K562 (cell line): ENCODE data around the gene TDRD12. TPM values are rescaled to one million over a fixed set of nuclear protein-coding genes. Genes with fewer than 3 reads are reported as not detected.

ENCODE experiments used
- ATAC-seq: fragments of 200-7000 bp; cut with Tn5 transposase; 3 replicates; pipeline ENCODE4 v1.9.1; 2020; ENCODE audit warnings: moderate library complexity
- BruUV-seq: library from RNA; stranded (reverse); fragments of 400-500 nt; replicated peaks from 2 replicates; lab custom pipeline; 2021; lab: Mats Ljungman, UMichigan
- CTCF ChIA-PET: fragments of 300-600 bp; formaldehyde crosslinking; extraction: SDS; loops from one replicate; lab custom pipeline; 2021; ENCODE audit warnings: low intra/inter-chr PET ratio; lab: Yijun Ruan, JAX
- POLR2A ChIA-PET: fragments of 300-600, 350-650 bp; sonication (Branson Sonifier 250); formaldehyde crosslinking; extraction: SDS; loops from one replicate; lab custom pipeline; 2021; ENCODE audit warnings: antibody characterized with exemption, inconsistent platforms; lab: Yijun Ruan, JAX
- DNase-seq, 4 experiments: peaks; one replicate each; pipeline versions ENCODE4 v3.0.0 to v3.0.0-alpha.2; 2011 to 2018; ENCODE audit warnings: low spot score in 3 of 4, mixed read lengths in 3 of 4; ENCODE audit errors: extremely low read depth in 1 of 4
- FAIRE-seq: peaks from 2 replicates; lab custom pipeline; 2011; peaks lifted over from hg19 to GRCh38; lab: Jason Lieb, UNC
- H2AFZ ChIP-seq: 2 replicates; pipeline ENCODE4 v1.6.0; 2011; ENCODE audit warnings: low read depth, low read length, control low read depth, inconsistent platforms
- H3K27ac ChIP-seq: fragments of 200-600 bp; 3 replicates; pipeline ENCODE4 v1.8.0; 2011; ENCODE audit warnings: low read depth, mild to moderate bottlenecking, control low read depth, inconsistent platforms, low read length, moderate library complexity, mixed read lengths; ENCODE audit errors: extremely low read depth
- H3K27me3 ChIP-seq, 2 experiments: fragments of 300-600 bp in 1 of 2; 2 replicates in 1 of 2; 3 replicates in 1 of 2; pipeline versions ENCODE4 v1.6.0 to v1.8.0; 2011; ENCODE audit warnings: inconsistent platforms in 2 of 2, low read length in 2 of 2, mild to moderate bottlenecking in 1 of 2, mixed read lengths in 1 of 2, moderate library complexity in 1 of 2; ENCODE audit not compliant: control insufficient read depth in 2 of 2, insufficient read depth in 2 of 2
- H3K36me3 ChIP-seq: fragments of 300-600 bp; 3 replicates; pipeline ENCODE4 v1.8.0; 2011; ENCODE audit warnings: mild to moderate bottlenecking, low read length, inconsistent platforms; ENCODE audit not compliant: control insufficient read depth, insufficient read depth
- H3K4me1 ChIP-seq, 2 experiments: fragments of 200-600 bp in 1 of 2; replicated peaks in 1 of 2; 2 replicates in 1 of 2; 3 replicates in 1 of 2; pipeline versions ENCODE4 v1.5.1 to v1.8.0; 2011; ENCODE audit warnings: inconsistent platforms in 2 of 2, low read length in 2 of 2, mild to moderate bottlenecking in 1 of 2, mixed read lengths in 1 of 2, moderate library complexity in 1 of 2; ENCODE audit not compliant: control insufficient read depth in 2 of 2, insufficient read depth in 2 of 2
- H3K4me2 ChIP-seq: 2 replicates; pipeline ENCODE4 v1.6.1; 2011; ENCODE audit warnings: low read length, control low read depth, inconsistent platforms, mixed read lengths; ENCODE audit not compliant: insufficient read depth
- H3K4me3 ChIP-seq: fragments of 200-600 bp; sonication (generic), shearing (Covaris generic); 2 replicates; pipeline ENCODE4 v1.5.1; 2016; ENCODE audit warnings: control low read depth, inconsistent platforms
- H3K79me2 ChIP-seq: fragments of 200-600 bp; 3 replicates; pipeline ENCODE4 v1.8.0; 2011; ENCODE audit warnings: low read length, inconsistent platforms; ENCODE audit not compliant: control insufficient read depth, insufficient read depth
- H3K9ac ChIP-seq, 2 experiments: 2 replicates each; pipeline versions ENCODE4 v1.6.0 to v1.6.1; 2011; ENCODE audit warnings: low read depth in 2 of 2, low read length in 2 of 2, control low read depth in 1 of 2, inconsistent platforms in 1 of 2, mild to moderate bottlenecking in 1 of 2, mixed read lengths in 1 of 2; ENCODE audit not compliant: insufficient read depth in 1 of 2
- H3K9me1 ChIP-seq: one replicate; pipeline ENCODE4 v1.6.0; 2011; ENCODE audit warnings: inconsistent platforms, mild to moderate bottlenecking, low read length, moderate library complexity; ENCODE audit not compliant: control insufficient read depth, insufficient read depth
- H3K9me3 ChIP-seq: replicated peaks from 2 replicates; pipeline ENCODE4 v1.5.1; 2011; ENCODE audit warnings: low read depth, low read length, inconsistent platforms; ENCODE audit not compliant: control insufficient read depth, insufficient read depth
- H4K20me1 ChIP-seq: replicated peaks from 2 replicates; pipeline ENCODE4 v1.6.1; 2011; ENCODE audit warnings: low read length, inconsistent platforms, mixed read lengths; ENCODE audit not compliant: control insufficient read depth, insufficient read depth
- CC2D1A ChIP-seq: fragments of 450-650 bp; IDR thresholded peaks from 2 replicates; pipeline ENCODE4 v1.6.1; 2017; ENCODE audit warnings: mild to moderate bottlenecking
- CXXC5 ChIP-seq: fragments of 250-450 bp; sonication (Bioruptor Pico); IDR thresholded peaks from 2 replicates; pipeline ENCODE4 v1.8.0; 2022; ENCODE audit warnings: inconsistent platforms, mild to moderate bottlenecking, moderate library complexity
- GABPA ChIP-seq: fragments of 200-800 bp; sonication (Bioruptor generic); conservative IDR thresholded peaks from 2 replicates; pipeline ENCODE4 v1.6.1; 2016; ENCODE audit warnings: low read depth, missing genetic modification characterization, missing compliant biosample characterization
- HOXB6 ChIP-seq: fragments of 250-450 bp; sonication (Bioruptor Pico); IDR thresholded peaks from 2 replicates; pipeline ENCODE4 v1.5.1; 2022; ENCODE audit warnings: mild to moderate bottlenecking, borderline replicate concordance
- MYBL2 ChIP-seq, 2 experiments: fragments of 450-650 bp in 1 of 2; sonication (generic) in 1 of 2; formaldehyde crosslinking in 1 of 2; IDR thresholded peaks; 2 replicates each; pipeline versions ENCODE4 v1.6.1 to v1.8.1; 2017 to 2022; ENCODE audit warnings: borderline replicate concordance in 1 of 2, inconsistent platforms in 1 of 2, low read depth in 1 of 2, mild to moderate bottlenecking in 1 of 2, missing genetic modification reagents in 1 of 2, moderate library complexity in 1 of 2
- MYC ChIP-seq, 2 experiments: fragments of 250-450 bp in 1 of 2; sonication (Bioruptor Pico) in 1 of 2; IDR thresholded peaks; 2 replicates each; pipeline versions ENCODE4 v1.5.1 to v1.6.1; 2012 to 2021; ENCODE audit warnings: low read depth in 2 of 2, borderline replicate concordance in 1 of 2, improper control_type of control experiment in 1 of 2, low read length in 1 of 2, mild to moderate bottlenecking in 1 of 2, moderate library complexity in 1 of 2
- RFX1 ChIP-seq: fragments of 450-650 bp; IDR thresholded peaks from 2 replicates; pipeline ENCODE4 v1.6.1; 2016; ENCODE audit warnings: mild to moderate bottlenecking, moderate library complexity
- SIX5 ChIP-seq, 2 experiments: IDR thresholded peaks; 2 replicates each; pipeline ENCODE4 v1.6.1; 2011; ENCODE audit warnings: low read length in 2 of 2, borderline replicate concordance in 1 of 2, low read depth in 1 of 2, mild to moderate bottlenecking in 1 of 2, moderate library complexity in 1 of 2; ENCODE audit not compliant: insufficient read depth in 1 of 2
- SMARCE1 ChIP-seq: fragments of 450-650 bp; IDR thresholded peaks from 2 replicates; pipeline ENCODE4 v1.7.1; 2016; ENCODE audit warnings: mild to moderate bottlenecking
- SRSF9 ChIP-seq: fragments of 200-400 bp; formaldehyde crosslinking; IDR thresholded peaks from 2 replicates; pipeline ENCODE4 v1.6.1; 2017; ENCODE audit warnings: low read depth, low read length, borderline replicate concordance
- ZC3H11A ChIP-seq: IDR thresholded peaks from 2 replicates; pipeline ENCODE4 v1.6.1; 2012; ENCODE audit warnings: low read depth, low read length, improper control_type of control experiment
- ZNF140 ChIP-seq: fragments of 250-450 bp; sonication (Bioruptor Pico); IDR thresholded peaks from 2 replicates; pipeline ENCODE4 v1.8.0; 2021; ENCODE audit warnings: moderate library complexity, mild to moderate bottlenecking, inconsistent platforms
- ZNF165 ChIP-seq: fragments of 250-450 bp; sonication (Bioruptor Pico); IDR thresholded peaks from 2 replicates; pipeline ENCODE4 v1.4.0; 2020; ENCODE audit warnings: borderline replicate concordance
- ZNF41 ChIP-seq: fragments of 250-450 bp; sonication (Bioruptor Pico); conservative IDR thresholded peaks from 2 replicates; pipeline ENCODE4 v1.4.0; 2020; ENCODE audit warnings: mild to moderate bottlenecking
- ZNF436 ChIP-seq: fragments of 250-450, 450-650 bp; sonication (Bioruptor Pico); formaldehyde crosslinking; IDR thresholded peaks from 2 replicates; pipeline ENCODE4 v1.7.0; 2020; ENCODE audit warnings: mild to moderate bottlenecking
- ZNF695 ChIP-seq: fragments of 450-650 bp; formaldehyde crosslinking; IDR thresholded peaks from 2 replicates; pipeline ENCODE4 v1.4.0; 2020; ENCODE audit warnings: mild to moderate bottlenecking, moderate library complexity
- WGBS: fragments of 100-300 bp; shearing (Covaris generic); methylation state at CpG from one replicate; pipeline ENCODE4 v1.1.6; 2016; ENCODE audit warnings: low coverage, mixed read lengths; ENCODE audit not compliant: insufficient coverage; ENCODE audit errors: missing lambda C conversion rate; 5-methylcytosine and 5-hydroxymethylcytosine counted together
- in situ Hi-C: fragments of 300-500 bp; cut with MboI; formaldehyde crosslinking; loops from 4 replicates; pipeline ENCODE4 v1.15.0; 2018; ENCODE audit warnings: inconsistent platforms, mixed read lengths
- intact Hi-C: fragments of 100-400 bp; cut with micrococcal nuclease; formaldehyde crosslinking; loops from 2 replicates; pipeline ENCODE4 v1.14.2; 2022
- polyA plus RNA-seq, 8 experiments: library from polyadenylated mRNA; depleted of rRNA in 4 of 8; stranded (reverse) in 5 of 8; unstranded in 3 of 8; fragments of >200 nt; fragmentation: Nextera tagmentation in 2 of 8; fragmentation: Illumina TruSeq in 1 of 8; extraction: Ambion mirVana in 2 of 8; extraction: Trizol in 1 of 8; gene quantifications; 2 replicates each; pipeline versions ENCODE4 v1.2.1 to v1.2.3, GENCODE V29; 2011 to 2014; ENCODE audit warnings: inconsistent platforms in 1 of 8, missing spikeins in 1 of 8
- total RNA-seq, 7 experiments: library from RNA; depleted of rRNA in 6 of 7; stranded (reverse); fragments of >200 nt in 6 of 7; fragmentation: Illumina TruSeq in 2 of 7; extraction: Trizol in 2 of 7; gene quantifications; 2 replicates each; pipeline versions ENCODE4 v1.2.1 to v1.2.3, GENCODE V29; 2011 to 2021; ENCODE audit warnings: low replicate concordance in 1 of 7
- TF ChIP-seq, protein P1 (sequence below): fragments of 450-650 bp; IDR thresholded peaks from 2 replicates; pipeline ENCODE4 v1.6.1; 2016; ENCODE audit warnings: missing biosample characterization, missing genetic modification characterization
- TF ChIP-seq, protein P2 (sequence below): fragments of 250-450 bp; sonication (Bioruptor Pico); IDR thresholded peaks from 2 replicates; pipeline ENCODE4 v1.5.0; 2022; ENCODE audit warnings: mild to moderate bottlenecking

The TDRD12 gene
- total and polyA plus RNA-seq, 9 of the 15 experiments (the other 6 are each of a cell fraction or from before 2014, with no cell fraction given) = 0.03 TPM; not detected in 8

DNA sequence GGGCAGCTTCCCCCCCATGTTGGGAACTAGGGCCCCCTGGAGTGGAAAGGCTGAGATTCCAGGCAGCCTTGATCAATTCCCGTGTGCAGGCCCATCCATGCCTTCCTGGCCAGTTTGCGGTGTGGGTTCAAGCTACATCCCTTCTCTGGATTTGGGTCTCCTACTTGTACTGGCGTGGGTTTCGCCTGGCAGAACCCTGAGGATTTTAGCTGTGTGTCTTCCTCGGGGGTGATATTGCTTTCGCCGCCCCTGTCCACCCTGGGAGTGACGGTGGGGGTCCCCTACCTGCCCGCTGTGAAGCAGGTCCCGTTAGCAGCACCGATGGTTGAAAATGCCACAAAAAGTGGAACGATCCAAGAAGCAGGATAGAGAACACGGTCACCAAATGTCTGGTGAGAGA lies 138.6 kb downstream of the TDRD12 start:
- no peaks in the 10 kb centered on the region for H4K20me1 ChIP-seq
- H3K9me1 ChIP-seq = no peaks in the 10 kb centered on the region
- no peak overlapping the region for H3K4me3 ChIP-seq
- H3K27me3 ChIP-seq = peaks cover 10 to 38% of the 10 kb centered on the region in 2 experiments; a peak in 4 of 5 replicates
- no TSS peak for BruUV-seq
- no peak overlapping the region for H2AFZ ChIP-seq
- DNase-seq (no peak), ATAC-seq (no peak), FAIRE-seq (no peak)
- CTCF ChIA-PET = no interaction called here
- POLR2A ChIA-PET = interaction anchor here (0.9 kb wide), 1 partner anchor 38 kb away, joined by 3 read pairs; no protein-coding TSS in a partner anchor
- no peak for TF ChIP-seq ZNF140 (CRISPR knock-in tag)
- TF ChIP-seq ZNF41 (CRISPR knock-in tag) = no peak
- no peak for TF ChIP-seq HOXB6
- TF ChIP-seq ZNF165 = no peak
- TF ChIP-seq CC2D1A = no peak
- TF ChIP-seq, protein P1, sequence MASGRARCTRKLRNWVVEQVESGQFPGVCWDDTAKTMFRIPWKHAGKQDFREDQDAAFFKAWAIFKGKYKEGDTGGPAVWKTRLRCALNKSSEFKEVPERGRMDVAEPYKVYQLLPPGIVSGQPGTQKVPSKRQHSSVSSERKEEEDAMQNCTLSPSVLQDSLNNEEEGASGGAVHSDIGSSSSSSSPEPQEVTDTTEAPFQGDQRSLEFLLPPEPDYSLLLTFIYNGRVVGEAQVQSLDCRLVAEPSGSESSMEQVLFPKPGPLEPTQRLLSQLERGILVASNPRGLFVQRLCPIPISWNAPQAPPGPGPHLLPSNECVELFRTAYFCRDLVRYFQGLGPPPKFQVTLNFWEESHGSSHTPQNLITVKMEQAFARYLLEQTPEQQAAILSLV (tag) = no peak
- no peak for TF ChIP-seq RFX1
- no peak for TF ChIP-seq SIX5 (IDR thresholded peaks at IDR 0.05; ENCODE audit: borderline replicate concordance in 1 of 2, insufficient read depth in 1 of 2, low read depth in 1 of 2, low read length in 2 of 2)
- TF ChIP-seq, protein P2, sequence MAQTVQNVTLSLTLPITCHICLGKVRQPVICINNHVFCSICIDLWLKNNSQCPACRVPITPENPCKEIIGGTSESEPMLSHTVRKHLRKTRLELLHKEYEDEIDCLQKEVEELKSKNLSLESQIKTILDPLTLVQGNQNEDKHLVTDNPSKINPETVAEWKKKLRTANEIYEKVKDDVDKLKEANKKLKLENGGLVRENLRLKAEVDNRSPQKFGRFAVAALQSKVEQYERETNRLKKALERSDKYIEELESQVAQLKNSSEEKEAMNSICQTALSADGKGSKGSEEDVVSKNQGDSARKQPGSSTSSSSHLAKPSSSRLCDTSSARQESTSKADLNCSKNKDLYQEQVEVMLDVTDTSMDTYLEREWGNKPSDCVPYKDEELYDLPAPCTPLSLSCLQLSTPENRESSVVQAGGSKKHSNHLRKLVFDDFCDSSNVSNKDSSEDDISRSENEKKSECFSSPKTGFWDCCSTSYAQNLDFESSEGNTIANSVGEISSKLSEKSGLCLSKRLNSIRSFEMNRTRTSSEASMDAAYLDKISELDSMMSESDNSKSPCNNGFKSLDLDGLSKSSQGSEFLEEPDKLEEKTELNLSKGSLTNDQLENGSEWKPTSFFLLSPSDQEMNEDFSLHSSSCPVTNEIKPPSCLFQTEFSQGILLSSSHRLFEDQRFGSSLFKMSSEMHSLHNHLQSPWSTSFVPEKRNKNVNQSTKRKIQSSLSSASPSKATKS (CRISPR knock-in tag) = no peak
- TF ChIP-seq SMARCE1 = no peak
- TF ChIP-seq ZNF695 (CRISPR knock-in tag) = no peak
- TF ChIP-seq MYC (IDR thresholded peaks at IDR 0.05; ENCODE audit: low read depth, low read length) = no peak
- no peak for TF ChIP-seq MYC (CRISPR knock-in tag; IDR thresholded peaks at IDR 0.05; ENCODE audit: borderline replicate concordance, low read depth)
- TF ChIP-seq ZC3H11A = no peak
- no peak for TF ChIP-seq CXXC5 (CRISPR knock-in tag)
- no peak for TF ChIP-seq MYBL2 (IDR thresholded peaks at IDR 0.05; ENCODE audit: low read depth)
- TF ChIP-seq MYBL2 (CRISPR knock-in tag; IDR thresholded peaks at IDR 0.05; ENCODE audit: borderline replicate concordance) = no peak
- no peak for TF ChIP-seq GABPA (tag)
- no peak for TF ChIP-seq SRSF9
- TF ChIP-seq ZNF436 (CRISPR knock-in tag) = no peak
- no peaks in the 10 kb centered on the region for H3K36me3 ChIP-seq
- no peak overlapping the region for H3K4me2 ChIP-seq
- peaks cover 0 to 6% of the 10 kb centered on the region in 2 experiments; a peak in 1 of 5 replicates for H3K4me1 ChIP-seq
- H3K9ac ChIP-seq = no peak overlapping the region
- intact Hi-C loops = no loop called here
- H3K79me2 ChIP-seq = no peaks in the 10 kb centered on the region
- H3K9me3 ChIP-seq = no peaks in the 10 kb centered on the region
- in situ Hi-C loops = no loop called here
- no peak overlapping the region for H3K27ac ChIP-seq
- 2% methylated on average over 13 of the region's 13 CpGs for WGBS
